Retina (tissue), 1 donor: ENCODE results near the gene SIPA1L3.

Source experiments
- DNase-seq: peaks from one replicate; pipeline ENCODE4 v3.0.0-alpha.2; 2016

SIPA1L3 gene

GRCh38 chr19:38251564-38252051 is 344.6 kb downstream of the SIPA1L3 start:
- no peak for DNase-seq

- no peak for DNase-seq
Observed at GRCh38 chr19:38252385-38252784, 345.4 kb downstream of the SIPA1L3 start.

- peak; percentile 22 for DNase-seq
Observed at GRCh38 chr19:38252941-38253691, 346.1 kb downstream of the SIPA1L3 start.

GRCh38 chr19:38253788-38254187 is 346.8 kb downstream of the SIPA1L3 start:
- no peak for DNase-seq

- no peak for DNase-seq
Observed at GRCh38 chr19:38255383-38256014, 348.5 kb downstream of the SIPA1L3 start.
